WTC11 (cell line): ENCODE data around the gene RBM47. TPM values are rescaled to one million over a fixed set of nuclear protein-coding genes. Genes with fewer than 3 reads are reported as not detected.
"Not testable (repeated sequence)": the region's sequence is repeated elsewhere in the genome, so short reads cannot be mapped to it uniquely, and the experiment has no call there.

Source experiments
- ATAC-seq: fragments of 200-7000 bp; cut with Tn5 transposase; 2 replicates; pipeline ENCODE4 v1.10.0; 2021; ENCODE audit warnings: mild to moderate bottlenecking, moderate library complexity
- CTCF ChIA-PET: fragments of 300-600 bp; sonication (Branson Sonifier 250); formaldehyde crosslinking; loops from one replicate; lab custom pipeline; 2021; ENCODE audit warnings: antibody characterized with exemption; lab: Charles Lee
- POLR2A ChIA-PET: fragments of 350-600 bp; sonication (Branson Sonifier 250); formaldehyde crosslinking; loops from one replicate; lab custom pipeline; 2021; ENCODE audit warnings: antibody characterized with exemption; lab: Charles Lee
- DNase-seq: peaks from one replicate; pipeline ENCODE4 v3.0.0; 2021; ENCODE audit warnings: low spot score
- H3K27ac Mint-ChIP-seq: 2 replicates; pipeline ENCODE4 v1.8.0; 2021; ENCODE audit warnings: mixed read lengths
- H3K27me3 Mint-ChIP-seq: 2 replicates; pipeline ENCODE4 v1.8.0; 2021; ENCODE audit warnings: low read depth, mild to moderate bottlenecking, moderate library complexity, mixed read lengths
- H3K36me3 Mint-ChIP-seq: 2 replicates; pipeline ENCODE4 v1.8.0; 2021; ENCODE audit warnings: mixed read lengths
- H3K4me1 Mint-ChIP-seq: 2 replicates; pipeline ENCODE4 v1.8.0; 2022; ENCODE audit warnings: mixed read lengths
- H3K4me3 Mint-ChIP-seq: 2 replicates; pipeline ENCODE4 v1.8.0; 2021; ENCODE audit warnings: mild to moderate bottlenecking, moderate library complexity, mixed read lengths
- H3K9me3 Mint-ChIP-seq: 2 replicates; pipeline ENCODE4 v1.8.0; 2021; ENCODE audit warnings: mixed read lengths
- ATF6 ChIP-seq: sonication (generic); formaldehyde crosslinking; IDR thresholded peaks from 2 replicates; pipeline ENCODE4 v1.8.1; 2023; ENCODE audit warnings: mild to moderate bottlenecking, missing genetic modification reagents
- CDX4 ChIP-seq: fragments of 250-450 bp; sonication (Bioruptor Pico); IDR thresholded peaks from 2 replicates; pipeline ENCODE4 v1.9.0; 2021; ENCODE audit warnings: moderate library complexity, mild to moderate bottlenecking, inconsistent platforms, borderline replicate concordance
- ETV6 ChIP-seq: sonication (generic); formaldehyde crosslinking; IDR thresholded peaks from 2 replicates; pipeline ENCODE4 v1.8.1; 2022; ENCODE audit warnings: mild to moderate bottlenecking, missing genetic modification reagents
- JAZF1 ChIP-seq: fragments of 250-450 bp; sonication (Bioruptor Pico); IDR thresholded peaks from 2 replicates; pipeline ENCODE4 v1.9.0; 2021; ENCODE audit warnings: moderate library complexity, mild to moderate bottlenecking, inconsistent platforms
- KAT7 ChIP-seq: sonication (generic); formaldehyde crosslinking; IDR thresholded peaks from 2 replicates; pipeline ENCODE4 v1.8.1; 2023; ENCODE audit warnings: missing genetic modification reagents, mild to moderate bottlenecking, borderline replicate concordance
- MYBL2 ChIP-seq: sonication (generic); formaldehyde crosslinking; IDR thresholded peaks from 2 replicates; pipeline ENCODE4 v1.8.1; 2023; ENCODE audit warnings: mild to moderate bottlenecking, moderate library complexity, missing genetic modification reagents
- NFE2L1 ChIP-seq: sonication (generic); formaldehyde crosslinking; IDR thresholded peaks from 2 replicates; pipeline ENCODE4 v1.8.1; 2023; ENCODE audit warnings: missing genetic modification reagents
- NR3C1 ChIP-seq: sonication (generic); formaldehyde crosslinking; conservative IDR thresholded peaks from 2 replicates; pipeline ENCODE4 v1.8.1; 2023; ENCODE audit warnings: low read depth, mild to moderate bottlenecking, missing genetic modification reagents
- TEAD4 ChIP-seq: sonication (generic); formaldehyde crosslinking; IDR thresholded peaks from 2 replicates; pipeline ENCODE4 v1.8.0; 2022; ENCODE audit warnings: mild to moderate bottlenecking, missing genetic modification reagents
- ZNF121 ChIP-seq: sonication (generic); formaldehyde crosslinking; IDR thresholded peaks from 2 replicates; pipeline ENCODE4 v1.8.0; 2023; ENCODE audit warnings: missing genetic modification reagents
- ZNF232 ChIP-seq: sonication (generic); formaldehyde crosslinking; IDR thresholded peaks from 2 replicates; pipeline ENCODE4 v1.8.0; 2022; ENCODE audit warnings: mild to moderate bottlenecking, missing genetic modification reagents
- ZSCAN18 ChIP-seq: fragments of 250-450 bp; sonication (Bioruptor Pico); IDR thresholded peaks from 2 replicates; pipeline ENCODE4 v2.1.2; 2022; ENCODE audit warnings: mild to moderate bottlenecking, moderate library complexity
- total RNA-seq: library from RNA; stranded (reverse); gene quantifications from 3 replicates; pipeline ENCODE4 v1.2.3, GENCODE V29; 2021
- TF ChIP-seq, protein P1 (sequence below): sonication (generic); formaldehyde crosslinking; IDR thresholded peaks from 2 replicates; pipeline ENCODE4 v1.8.1; 2022; ENCODE audit warnings: mild to moderate bottlenecking, missing genetic modification reagents, moderate library complexity, borderline replicate concordance
- TF ChIP-seq, protein P2 (sequence below): sonication (generic); formaldehyde crosslinking; conservative IDR thresholded peaks from 2 replicates; pipeline ENCODE4 v1.8.1; 2022; ENCODE audit warnings: mild to moderate bottlenecking, missing genetic modification reagents
- TF ChIP-seq, protein P3 (sequence below): sonication (generic); formaldehyde crosslinking; IDR thresholded peaks from 2 replicates; pipeline ENCODE4 v1.8.0; 2022; ENCODE audit warnings: missing genetic modification reagents
- TF ChIP-seq, protein P4 (sequence below): sonication (generic); formaldehyde crosslinking; IDR thresholded peaks from 2 replicates; pipeline ENCODE4 v1.8.1; 2022; ENCODE audit warnings: mild to moderate bottlenecking, moderate library complexity, missing genetic modification reagents
- TF ChIP-seq, protein P5 (sequence below): sonication (generic); formaldehyde crosslinking; conservative IDR thresholded peaks from 2 replicates; pipeline ENCODE4 v1.8.1; 2023; ENCODE audit warnings: mild to moderate bottlenecking, low read depth, missing genetic modification reagents, moderate library complexity

RBM47 gene
- total RNA-seq, 1 experiment from 2014 or later = 97.9 TPM

GRCh38 chr4:40555176-40555900 lies 74.3 kb downstream of the RBM47 start:
- Mint-ChIP-seq H3K27ac (peak overlapping the region; percentile 92), H3K27me3 (no peaks in the 10 kb centered on the region), H3K36me3 (peaks cover 6% of the 10 kb centered on the region), H3K4me1 (peaks cover 50% of the 10 kb centered on the region), H3K4me3 (no peak overlapping the region), H3K9me3 (no peaks in the 10 kb centered on the region)
- CTCF ChIA-PET = interaction anchor here (1.9 kb wide), 1 partner anchor 163 kb away, joined by 5 read pairs; no protein-coding TSS in a partner anchor
- TF ChIP-seq ZNF232 (CRISPR knock-in tag) (no peak), ETV6 (CRISPR knock-in tag) (no peak), CDX4 (CRISPR knock-in tag) (no peak), JAZF1 (CRISPR knock-in tag) (no peak), KAT7 (CRISPR knock-in tag) (no peak), TEAD4 (CRISPR knock-in tag) (no peak), ZNF121 (CRISPR knock-in tag) (no peak), NR3C1 (CRISPR knock-in tag) (no peak), ZSCAN18 (CRISPR knock-in tag) (no peak), MYBL2 (CRISPR knock-in tag) (no peak), NFE2L1 (CRISPR knock-in tag) (no peak), ATF6 (CRISPR knock-in tag) (no peak)
- TF ChIP-seq, protein P1, sequence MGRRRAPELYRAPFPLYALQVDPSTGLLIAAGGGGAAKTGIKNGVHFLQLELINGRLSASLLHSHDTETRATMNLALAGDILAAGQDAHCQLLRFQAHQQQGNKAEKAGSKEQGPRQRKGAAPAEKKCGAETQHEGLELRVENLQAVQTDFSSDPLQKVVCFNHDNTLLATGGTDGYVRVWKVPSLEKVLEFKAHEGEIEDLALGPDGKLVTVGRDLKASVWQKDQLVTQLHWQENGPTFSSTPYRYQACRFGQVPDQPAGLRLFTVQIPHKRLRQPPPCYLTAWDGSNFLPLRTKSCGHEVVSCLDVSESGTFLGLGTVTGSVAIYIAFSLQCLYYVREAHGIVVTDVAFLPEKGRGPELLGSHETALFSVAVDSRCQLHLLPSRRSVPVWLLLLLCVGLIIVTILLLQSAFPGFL (CRISPR knock-in tag) = no peak
- TF ChIP-seq, protein P2, sequence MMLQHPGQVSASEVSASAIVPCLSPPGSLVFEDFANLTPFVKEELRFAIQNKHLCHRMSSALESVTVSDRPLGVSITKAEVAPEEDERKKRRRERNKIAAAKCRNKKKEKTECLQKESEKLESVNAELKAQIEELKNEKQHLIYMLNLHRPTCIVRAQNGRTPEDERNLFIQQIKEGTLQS = no peak
- TF ChIP-seq, protein P3, sequence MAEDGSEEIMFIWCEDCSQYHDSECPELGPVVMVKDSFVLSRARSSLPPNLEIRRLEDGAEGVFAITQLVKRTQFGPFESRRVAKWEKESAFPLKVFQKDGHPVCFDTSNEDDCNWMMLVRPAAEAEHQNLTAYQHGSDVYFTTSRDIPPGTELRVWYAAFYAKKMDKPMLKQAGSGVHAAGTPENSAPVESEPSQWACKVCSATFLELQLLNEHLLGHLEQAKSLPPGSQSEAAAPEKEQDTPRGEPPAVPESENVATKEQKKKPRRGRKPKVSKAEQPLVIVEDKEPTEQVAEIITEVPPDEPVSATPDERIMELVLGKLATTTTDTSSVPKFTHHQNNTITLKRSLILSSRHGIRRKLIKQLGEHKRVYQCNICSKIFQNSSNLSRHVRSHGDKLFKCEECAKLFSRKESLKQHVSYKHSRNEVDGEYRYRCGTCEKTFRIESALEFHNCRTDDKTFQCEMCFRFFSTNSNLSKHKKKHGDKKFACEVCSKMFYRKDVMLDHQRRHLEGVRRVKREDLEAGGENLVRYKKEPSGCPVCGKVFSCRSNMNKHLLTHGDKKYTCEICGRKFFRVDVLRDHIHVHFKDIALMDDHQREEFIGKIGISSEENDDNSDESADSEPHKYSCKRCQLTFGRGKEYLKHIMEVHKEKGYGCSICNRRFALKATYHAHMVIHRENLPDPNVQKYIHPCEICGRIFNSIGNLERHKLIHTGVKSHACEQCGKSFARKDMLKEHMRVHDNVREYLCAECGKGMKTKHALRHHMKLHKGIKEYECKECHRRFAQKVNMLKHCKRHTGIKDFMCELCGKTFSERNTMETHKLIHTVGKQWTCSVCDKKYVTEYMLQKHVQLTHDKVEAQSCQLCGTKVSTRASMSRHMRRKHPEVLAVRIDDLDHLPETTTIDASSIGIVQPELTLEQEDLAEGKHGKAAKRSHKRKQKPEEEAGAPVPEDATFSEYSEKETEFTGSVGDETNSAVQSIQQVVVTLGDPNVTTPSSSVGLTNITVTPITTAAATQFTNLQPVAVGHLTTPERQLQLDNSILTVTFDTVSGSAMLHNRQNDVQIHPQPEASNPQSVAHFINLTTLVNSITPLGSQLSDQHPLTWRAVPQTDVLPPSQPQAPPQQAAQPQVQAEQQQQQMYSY (CRISPR knock-in tag) = no peak
- TF ChIP-seq, protein P4, sequence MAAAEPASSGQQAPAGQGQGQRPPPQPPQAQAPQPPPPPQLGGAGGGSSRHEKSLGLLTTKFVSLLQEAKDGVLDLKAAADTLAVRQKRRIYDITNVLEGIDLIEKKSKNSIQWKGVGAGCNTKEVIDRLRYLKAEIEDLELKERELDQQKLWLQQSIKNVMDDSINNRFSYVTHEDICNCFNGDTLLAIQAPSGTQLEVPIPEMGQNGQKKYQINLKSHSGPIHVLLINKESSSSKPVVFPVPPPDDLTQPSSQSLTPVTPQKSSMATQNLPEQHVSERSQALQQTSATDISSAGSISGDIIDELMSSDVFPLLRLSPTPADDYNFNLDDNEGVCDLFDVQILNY = no peak
- TF ChIP-seq, protein P5, sequence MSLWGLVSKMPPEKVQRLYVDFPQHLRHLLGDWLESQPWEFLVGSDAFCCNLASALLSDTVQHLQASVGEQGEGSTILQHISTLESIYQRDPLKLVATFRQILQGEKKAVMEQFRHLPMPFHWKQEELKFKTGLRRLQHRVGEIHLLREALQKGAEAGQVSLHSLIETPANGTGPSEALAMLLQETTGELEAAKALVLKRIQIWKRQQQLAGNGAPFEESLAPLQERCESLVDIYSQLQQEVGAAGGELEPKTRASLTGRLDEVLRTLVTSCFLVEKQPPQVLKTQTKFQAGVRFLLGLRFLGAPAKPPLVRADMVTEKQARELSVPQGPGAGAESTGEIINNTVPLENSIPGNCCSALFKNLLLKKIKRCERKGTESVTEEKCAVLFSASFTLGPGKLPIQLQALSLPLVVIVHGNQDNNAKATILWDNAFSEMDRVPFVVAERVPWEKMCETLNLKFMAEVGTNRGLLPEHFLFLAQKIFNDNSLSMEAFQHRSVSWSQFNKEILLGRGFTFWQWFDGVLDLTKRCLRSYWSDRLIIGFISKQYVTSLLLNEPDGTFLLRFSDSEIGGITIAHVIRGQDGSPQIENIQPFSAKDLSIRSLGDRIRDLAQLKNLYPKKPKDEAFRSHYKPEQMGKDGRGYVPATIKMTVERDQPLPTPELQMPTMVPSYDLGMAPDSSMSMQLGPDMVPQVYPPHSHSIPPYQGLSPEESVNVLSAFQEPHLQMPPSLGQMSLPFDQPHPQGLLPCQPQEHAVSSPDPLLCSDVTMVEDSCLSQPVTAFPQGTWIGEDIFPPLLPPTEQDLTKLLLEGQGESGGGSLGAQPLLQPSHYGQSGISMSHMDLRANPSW = no peak
- DNase-seq (no peak), ATAC-seq (no peak)
- POLR2A ChIA-PET = no interaction called here

DNA sequence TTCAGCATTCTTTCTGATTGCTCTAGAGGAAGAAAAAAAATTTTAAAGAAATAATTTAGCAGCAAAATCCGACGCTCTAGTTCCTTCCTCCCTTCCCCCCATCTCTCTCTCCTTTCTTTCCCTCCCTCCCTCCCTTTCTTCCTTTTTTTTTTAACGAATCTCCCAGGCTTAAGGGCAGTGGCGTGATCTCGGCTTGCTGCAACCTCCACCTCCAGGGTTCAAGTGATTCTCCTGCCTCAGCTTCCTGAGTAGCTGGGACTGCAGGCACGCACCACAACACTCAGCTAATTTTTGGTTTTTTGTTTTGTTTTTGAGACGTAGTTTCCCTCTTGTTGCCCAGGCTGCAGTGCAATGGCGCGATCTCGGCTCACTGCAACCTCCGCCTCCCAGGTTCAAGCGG lies 75.0 kb downstream of the RBM47 start:
- Mint-ChIP-seq H3K4me1 (peaks cover 46% of the 10 kb centered on the region), H3K27ac (peak overlapping the region; percentile 88), H3K36me3 (peaks cover 11% of the 10 kb centered on the region)
- H3K9me3 Mint-ChIP-seq, H3K4me3 Mint-ChIP-seq, ATAC-seq, POLR2A ChIA-PET, DNase-seq, H3K27me3 Mint-ChIP-seq: not testable (repeated sequence)
- CTCF ChIA-PET = interaction anchor here (1.9 kb wide), 1 partner anchor 164 kb away, joined by 5 read pairs; no protein-coding TSS in a partner anchor
